Omental fat pad (tissue), 4 donors: ENCODE results near the gene IRF7. TPM values are rescaled to one million over a fixed set of nuclear protein-coding genes. Genes with fewer than 3 reads are reported as not detected.

Experiments used
- ATAC-seq: fragments of 150-250 bp; one replicate; pipeline ENCODE4 v1.9.1; 2016; ENCODE audit warnings: mild to moderate bottlenecking, moderate library complexity; ENCODE audit not compliant: low FRiP score
- DNase-seq: peaks from one replicate; pipeline ENCODE4 v3.0.0-alpha.2; 2019; ENCODE audit warnings: low spot score
- total RNA-seq, 4 donors: library from RNA; depleted of rRNA; stranded (reverse); fragments of >200 nt; gene quantifications; one replicate each; pipeline ENCODE4 v1.1.0, GENCODE V29; 2016
- TF ChIP-seq, protein P1 (sequence below), 3 donors: fragments of 450-650 bp; IDR thresholded peaks; one replicate each; pipeline ENCODE4 v1.5.1; 2016 to 2017; ENCODE audit warnings: antibody characterized with exemption in 3 of 3, mild to moderate bottlenecking in 3 of 3, moderate library complexity in 2 of 3

The IRF7 gene
- total RNA-seq, 4 donors from 2014 or later = 15.4 to 56.8 (median 35.6) TPM

DNA sequence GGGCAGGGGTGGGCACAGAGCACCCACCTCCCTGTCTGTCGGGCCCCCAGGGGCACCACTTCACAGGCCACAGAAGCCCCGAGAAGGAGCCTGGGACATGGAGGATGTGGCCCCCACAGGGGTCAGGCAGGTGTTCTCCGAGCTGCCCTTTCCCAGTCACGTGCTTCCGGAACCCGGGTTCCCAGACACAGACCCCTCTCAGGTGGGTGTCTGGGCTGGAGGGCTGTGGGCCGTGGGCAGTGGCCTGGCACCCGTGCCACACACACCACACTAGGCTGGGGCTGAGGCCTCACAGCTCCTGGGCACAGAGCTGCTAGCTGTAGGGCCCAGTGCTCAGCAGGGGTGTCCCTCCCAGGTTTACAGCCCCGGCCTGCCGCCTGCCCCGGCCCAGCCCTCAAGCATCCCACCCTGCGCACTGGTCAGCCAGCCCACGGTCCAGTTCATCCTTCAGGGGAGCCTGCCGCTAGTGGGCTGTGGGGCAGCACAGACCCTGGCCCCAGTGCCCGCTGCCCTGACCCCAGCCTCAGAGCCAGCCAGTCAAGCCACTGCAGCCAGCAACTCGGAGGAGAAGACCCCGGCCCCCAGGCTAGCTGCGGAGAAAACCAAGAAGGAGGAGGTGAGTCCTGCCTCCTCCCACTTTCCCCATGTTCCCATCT, 5.5 kb downstream of the IRF7 start:
- no peak for DNase-seq

DNA sequence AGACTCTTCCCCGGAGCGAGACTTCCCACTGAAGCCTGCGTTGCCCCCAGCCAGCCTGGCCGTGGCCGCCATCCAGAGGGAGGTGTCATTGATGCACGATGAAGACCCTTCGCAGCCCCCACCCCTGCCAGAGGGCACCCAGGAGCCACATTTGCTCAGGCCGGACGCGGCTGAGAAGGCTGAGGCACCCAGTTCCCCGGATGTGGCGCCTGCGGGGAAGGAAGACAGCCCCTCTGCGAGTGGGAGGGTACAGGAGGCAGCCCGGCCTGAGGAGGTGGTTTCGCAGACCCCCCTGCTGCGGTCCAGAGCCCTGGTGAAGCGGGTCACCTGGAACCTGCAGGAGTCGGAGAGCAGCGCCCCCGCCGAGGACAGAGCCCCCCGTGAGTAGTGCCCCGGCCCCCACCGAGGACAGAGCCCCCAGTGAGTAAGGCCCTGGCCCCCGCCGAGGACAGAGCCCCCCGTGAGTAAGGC, 6.4 kb downstream of the IRF7 start:
- ATAC-seq (no peak), DNase-seq (no peak)
- TF ChIP-seq, protein P1, sequence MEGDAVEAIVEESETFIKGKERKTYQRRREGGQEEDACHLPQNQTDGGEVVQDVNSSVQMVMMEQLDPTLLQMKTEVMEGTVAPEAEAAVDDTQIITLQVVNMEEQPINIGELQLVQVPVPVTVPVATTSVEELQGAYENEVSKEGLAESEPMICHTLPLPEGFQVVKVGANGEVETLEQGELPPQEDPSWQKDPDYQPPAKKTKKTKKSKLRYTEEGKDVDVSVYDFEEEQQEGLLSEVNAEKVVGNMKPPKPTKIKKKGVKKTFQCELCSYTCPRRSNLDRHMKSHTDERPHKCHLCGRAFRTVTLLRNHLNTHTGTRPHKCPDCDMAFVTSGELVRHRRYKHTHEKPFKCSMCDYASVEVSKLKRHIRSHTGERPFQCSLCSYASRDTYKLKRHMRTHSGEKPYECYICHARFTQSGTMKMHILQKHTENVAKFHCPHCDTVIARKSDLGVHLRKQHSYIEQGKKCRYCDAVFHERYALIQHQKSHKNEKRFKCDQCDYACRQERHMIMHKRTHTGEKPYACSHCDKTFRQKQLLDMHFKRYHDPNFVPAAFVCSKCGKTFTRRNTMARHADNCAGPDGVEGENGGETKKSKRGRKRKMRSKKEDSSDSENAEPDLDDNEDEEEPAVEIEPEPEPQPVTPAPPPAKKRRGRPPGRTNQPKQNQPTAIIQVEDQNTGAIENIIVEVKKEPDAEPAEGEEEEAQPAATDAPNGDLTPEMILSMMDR (IDR thresholded peaks at IDR 0.05) = no peak

More for the DNA sequence above, 5.5 kb downstream of the IRF7 start:
- TF ChIP-seq, protein P1 (IDR thresholded peaks at IDR 0.05) = no peak
- no peak for ATAC-seq

DNA sequence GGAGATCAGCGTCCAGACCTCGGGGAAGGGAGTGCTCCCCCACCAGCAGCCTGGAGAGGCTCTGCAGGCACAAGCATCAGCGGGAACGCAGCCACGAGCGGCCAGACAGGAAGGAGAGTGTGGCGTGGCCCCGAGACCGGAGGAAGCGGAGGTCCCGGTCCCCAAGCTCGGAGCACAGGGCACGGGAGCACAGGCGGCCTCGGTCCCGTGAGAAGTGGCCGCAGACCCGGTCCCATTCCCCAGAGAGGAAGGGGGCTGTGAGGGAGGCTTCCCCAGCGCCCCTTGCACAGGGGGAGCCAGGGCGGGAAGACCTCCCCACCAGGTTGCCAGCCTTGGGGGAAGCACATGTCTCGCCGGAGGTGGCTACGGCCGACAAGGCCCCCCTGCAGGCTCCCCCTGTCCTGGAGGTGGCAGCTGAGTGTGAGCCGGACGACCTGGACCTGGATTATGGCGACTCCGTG, 6.9 kb downstream of the IRF7 start:
- TF ChIP-seq, protein P1 (IDR thresholded peaks at IDR 0.05) = no peak
- ATAC-seq (no peak), DNase-seq (no peak)

DNA sequence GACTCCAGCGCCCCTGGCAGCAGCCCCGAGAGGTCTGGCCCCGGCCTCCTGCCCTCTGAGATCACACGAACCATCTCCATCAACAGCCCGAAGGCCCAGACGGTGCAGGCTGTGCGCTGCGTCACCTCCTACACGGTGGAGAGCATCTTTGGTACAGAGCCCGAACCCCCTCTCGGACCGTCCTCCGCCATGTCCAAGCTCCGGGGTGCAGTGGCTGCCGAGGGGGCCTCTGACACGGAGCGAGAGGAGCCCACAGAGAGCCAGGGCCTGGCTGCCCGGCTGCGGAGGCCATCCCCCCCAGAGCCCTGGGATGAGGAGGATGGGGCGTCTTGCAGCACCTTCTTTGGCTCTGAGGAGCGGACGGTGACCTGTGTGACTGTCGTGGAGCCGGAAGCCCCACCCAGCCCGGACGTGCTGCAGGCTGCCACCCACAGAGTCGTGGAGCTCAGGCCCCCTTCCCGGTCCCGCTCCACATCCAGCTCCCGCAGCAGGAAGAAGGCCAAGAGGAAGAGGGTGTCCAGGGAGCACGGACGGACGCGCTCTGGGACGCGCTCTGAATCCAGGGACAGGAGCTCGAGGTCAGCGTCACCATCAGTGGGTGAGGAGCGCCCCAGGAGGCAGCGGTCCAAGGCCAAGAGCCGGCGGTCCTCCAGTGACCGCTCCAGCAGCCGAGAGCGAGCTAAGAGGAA, 7.6 kb downstream of the IRF7 start:
- ATAC-seq (no peak), DNase-seq (no peak)
- TF ChIP-seq, protein P1 (IDR thresholded peaks at IDR 0.05) = no peak

DNA sequence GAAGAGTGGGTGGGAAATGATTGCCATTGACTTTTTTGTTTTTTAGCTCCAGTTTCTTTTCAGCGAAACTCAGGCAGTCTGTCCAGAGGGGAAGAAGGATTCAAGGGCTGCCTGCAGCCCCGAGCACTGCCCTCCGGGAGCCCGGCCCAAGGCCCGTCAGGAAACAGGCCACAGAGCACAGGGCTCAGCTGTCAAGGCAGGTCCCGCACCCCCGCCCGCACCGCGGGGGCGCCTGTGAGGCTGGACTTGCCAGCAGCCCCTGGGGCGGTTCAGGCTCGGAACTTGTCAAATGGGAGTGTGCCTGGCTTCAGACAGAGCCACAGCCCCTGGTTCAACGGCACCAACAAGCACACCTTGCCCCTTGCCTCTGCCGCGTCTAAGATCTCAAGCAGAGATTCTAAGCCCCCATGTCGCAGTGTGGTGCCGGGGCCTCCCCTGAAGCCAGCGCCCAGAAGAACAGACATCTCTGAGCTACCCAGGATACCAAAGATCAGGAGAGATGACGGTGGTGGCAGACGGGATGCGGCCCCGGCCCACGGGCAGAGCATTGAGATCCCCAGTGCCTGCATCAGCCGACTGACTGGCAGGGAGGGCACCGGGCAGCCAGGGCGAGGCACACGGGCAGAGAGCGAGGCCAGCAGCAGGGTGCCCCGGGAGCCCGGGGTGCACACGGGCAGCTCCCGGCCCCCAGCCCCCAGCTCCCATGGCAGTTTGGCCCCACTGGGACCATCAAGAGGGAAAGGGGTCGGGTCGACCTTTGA, 8.6 kb downstream of the IRF7 start:
- no peak for ATAC-seq
- TF ChIP-seq, protein P1 (IDR thresholded peaks at IDR 0.05) = no peak
- DNase-seq = no peak

DNA sequence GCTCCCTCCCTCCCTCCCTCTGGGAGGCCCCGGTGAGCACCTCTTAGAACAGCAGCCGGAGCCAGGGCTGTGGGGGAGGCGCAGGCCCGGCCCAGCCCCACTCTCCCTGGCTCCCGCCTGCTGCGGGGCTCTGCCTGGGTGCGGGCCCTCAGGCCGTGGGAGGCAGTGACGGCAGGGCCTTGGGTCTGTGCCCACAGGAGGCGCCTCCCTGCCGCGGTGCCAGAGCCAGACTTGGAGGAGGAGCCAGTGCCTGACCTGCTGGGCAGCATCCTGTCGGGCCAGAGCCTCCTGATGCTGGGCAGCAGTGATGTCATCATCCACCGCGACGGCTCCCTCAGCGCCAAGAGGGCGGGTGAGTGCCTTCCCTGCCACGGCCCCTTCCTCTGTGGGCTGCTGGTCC, 9.5 kb downstream of the IRF7 start:
- TF ChIP-seq, protein P1 (IDR thresholded peaks at IDR 0.05) = no peak
- DNase-seq = no peak
- ATAC-seq = peak; percentile 92
